GOT3 (cell line): Measurements from ENCODE around the gene EIPR1.

ENCODE experiments used
- DNase-seq: peaks from one replicate; lab custom pipeline; 2025; ENCODE audit warnings: mixed read lengths; lab: John Stamatoyannopoulos, UW

Gene EIPR1

DNA sequence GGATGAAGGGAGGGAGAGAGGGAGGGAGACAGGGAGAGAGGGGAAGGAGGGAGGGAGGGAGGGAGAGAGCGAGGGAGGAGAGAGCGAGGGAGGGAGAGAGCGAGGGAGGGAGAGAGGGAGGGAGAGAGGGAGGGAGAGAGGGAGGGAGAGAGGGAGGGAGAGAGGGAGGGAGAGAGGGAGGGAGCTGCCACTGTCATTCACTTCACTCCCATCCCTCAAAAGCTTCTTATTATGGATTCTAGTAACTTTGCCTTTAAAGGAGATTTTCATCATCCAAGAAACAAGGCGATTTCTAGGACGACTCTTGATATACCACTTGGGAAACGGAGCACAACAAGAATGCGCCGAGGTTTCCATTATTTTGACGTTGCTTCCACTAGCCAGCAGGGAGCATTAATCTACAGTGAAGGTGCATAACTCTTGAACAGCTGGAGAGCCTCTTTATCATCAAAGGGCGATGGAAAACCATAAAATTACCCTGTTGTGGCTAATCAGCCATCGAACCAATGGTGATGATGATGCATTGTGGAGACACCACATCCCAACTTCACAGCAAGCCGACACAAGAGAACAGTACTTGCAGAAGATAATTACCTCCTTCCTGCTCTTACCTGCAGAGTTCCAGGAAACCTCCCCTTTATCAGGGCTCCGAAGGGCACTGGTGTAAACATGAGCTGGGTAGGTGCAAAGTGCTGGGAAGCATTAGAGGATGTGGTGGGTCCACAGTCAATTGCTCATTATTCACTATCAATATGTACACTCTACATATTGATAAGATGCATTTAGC is 130.5 kb downstream of the EIPR1 start:
- no peak for DNase-seq

DNA sequence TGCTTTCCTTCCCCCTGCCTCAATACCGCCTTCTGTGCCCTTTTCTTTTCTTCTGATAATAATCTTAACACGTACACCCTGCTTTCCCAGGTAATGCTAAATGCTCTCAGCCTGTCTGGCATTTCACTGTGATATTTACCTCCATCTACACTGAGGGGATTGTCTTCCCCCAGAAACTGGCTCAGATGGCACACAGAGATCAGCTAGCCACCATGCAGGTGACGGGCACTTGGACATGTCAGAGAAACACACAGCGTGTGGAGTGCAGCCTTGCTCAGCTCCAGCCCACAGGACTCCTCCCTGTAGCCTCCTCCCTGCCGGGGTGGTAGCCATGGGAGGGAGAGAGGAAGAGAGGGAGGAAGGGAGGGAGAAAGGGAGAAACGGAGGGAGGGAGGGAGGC is 131.2 kb downstream of the EIPR1 start:
- DNase-seq: no peak

DNA sequence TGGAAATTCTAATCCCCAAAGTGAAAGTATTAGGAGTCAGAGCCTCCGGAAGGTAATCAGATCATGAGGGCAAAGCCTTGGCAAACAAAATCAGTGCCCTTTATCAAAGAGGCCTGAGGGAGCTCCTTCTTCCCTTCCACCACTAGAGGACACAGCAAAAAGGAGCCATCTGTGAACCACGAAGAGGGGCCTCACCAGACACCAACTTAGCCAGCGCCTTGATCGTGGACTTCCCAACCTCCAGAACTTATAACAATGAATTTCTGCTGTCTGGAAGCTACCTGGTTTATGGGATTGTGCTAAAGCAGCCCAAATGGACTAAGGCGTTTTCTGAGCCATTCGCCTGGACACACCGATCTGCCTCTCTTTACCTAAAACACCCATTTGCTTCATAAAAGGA is 133.1 kb downstream of the EIPR1 start:
- DNase-seq: no peak

DNA sequence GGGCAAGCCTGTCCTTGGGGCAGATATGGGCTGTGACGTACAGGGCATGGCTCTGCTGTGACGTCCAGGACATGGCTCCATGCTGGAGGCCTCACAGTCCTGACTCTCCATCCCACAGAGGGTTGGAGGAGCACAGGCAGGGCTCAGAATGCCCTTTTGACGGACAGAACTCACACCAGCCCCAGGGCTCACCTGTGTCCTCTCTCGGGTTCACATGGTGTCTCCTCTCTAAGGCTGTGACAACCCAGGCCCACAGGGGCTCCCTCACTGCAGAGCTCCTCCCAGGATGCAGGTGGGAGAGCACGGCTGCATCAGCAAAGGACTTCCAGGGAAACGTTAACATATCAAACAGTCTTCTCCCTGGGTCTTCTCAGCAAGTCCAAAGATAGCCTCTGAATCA is 133.8 kb downstream of the EIPR1 start:
- no peak for DNase-seq

DNA sequence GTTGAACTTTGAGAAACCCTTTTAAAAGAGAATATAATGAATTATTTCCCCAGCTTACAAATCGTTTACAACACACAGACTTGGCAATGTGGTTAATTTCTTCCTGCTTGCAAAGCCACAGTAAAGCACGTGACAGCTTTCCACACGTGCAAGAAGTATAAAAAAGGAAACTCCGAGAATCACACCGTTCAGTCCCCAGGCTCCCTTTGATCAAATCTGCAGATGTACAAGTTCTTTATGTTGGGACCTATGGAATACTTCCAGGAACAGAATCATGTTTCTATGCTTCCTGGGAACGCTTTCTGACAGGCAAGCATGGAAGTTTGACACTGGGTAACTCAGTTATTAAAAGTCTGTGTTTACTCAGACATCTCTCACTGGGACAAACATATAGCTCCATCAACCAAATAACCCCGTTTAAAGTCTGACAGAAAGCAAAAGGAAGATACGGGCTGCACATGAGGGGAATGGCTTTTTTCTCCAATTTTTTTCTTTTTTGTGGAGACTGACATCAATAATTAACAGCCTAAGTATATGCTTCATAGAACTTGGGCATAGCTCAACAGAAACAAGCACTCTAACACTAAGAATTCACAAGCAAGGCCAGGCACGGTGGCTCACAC is 134.8 kb downstream of the EIPR1 start:
- DNase-seq: no peak

DNA sequence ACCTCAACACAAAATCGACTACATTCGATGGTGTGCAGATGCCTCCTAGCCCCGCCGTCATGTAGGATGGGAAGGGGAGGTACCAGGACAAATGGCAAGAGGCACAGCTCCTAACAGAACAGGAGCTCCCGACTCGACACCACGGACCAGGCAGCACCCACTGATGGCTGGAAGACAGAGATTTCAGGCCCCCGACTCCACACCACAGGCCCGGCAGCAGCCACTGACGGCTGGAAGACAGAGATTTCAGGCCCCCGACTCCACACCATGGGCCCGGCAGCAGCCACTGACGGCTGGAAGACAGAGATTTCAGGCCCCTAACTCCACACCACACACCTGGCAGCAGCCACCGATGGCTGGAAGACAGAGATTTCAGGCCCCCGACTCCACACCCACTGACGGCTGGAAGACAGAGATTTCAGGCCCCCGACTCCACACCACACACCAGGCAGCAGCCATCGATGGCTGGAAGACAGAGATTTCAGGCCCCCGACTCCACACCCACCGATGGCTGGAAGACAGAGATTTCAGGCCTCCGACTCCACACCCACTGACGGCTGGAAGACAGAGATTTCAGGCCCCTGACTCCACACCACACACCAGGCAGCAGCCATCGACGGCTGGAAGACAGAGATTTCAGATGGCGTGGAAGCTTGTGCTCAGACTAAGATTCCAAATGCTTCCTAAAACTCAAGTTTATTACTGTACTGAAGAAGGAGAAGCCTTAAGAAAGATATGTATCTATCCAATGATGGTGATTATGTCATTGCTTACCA is 135.5 kb downstream of the EIPR1 start:
- no peak for DNase-seq

DNA sequence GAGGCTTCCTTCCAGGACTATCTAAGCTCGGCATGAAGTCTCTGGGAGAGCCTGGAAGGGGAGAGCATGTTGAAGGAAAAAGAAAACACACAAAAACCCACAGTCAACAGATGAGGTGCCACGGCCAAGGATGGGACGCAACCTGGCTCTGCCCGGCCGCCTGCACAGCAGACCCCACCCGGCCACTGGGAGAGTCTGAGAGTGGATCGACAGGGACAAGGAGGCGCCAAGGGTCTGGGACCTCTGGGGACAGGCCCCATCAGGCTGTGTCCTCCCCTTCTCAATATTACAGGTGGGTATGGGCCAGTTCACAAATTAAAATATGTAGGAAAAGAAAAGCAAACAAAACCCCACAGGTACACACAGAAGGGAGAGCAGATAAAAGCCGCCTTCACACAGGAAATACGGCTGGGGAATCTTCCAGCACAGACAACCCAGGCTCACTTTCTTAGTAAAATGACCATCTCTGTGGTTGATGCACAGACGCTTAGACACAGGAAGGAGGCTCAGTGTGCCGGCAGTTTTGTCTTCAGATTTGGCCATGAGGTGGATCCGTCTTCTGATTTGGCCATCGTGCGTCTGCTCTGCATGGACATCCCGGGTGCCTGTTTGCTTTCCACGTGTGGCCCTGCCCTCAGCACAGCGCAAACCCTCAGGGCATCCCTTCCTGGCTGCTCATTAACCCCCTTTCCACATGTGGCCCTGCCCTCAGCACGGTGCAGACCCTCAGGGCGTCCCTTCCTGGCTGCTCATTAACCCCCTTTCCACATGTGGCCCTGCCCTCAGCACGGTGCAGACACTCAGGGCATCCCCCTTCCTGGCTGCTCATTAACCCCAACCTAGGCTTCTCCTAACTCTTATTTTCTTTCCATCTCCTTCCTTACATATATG is 138.4 kb downstream of the EIPR1 start:
- DNase-seq: no peak

DNA sequence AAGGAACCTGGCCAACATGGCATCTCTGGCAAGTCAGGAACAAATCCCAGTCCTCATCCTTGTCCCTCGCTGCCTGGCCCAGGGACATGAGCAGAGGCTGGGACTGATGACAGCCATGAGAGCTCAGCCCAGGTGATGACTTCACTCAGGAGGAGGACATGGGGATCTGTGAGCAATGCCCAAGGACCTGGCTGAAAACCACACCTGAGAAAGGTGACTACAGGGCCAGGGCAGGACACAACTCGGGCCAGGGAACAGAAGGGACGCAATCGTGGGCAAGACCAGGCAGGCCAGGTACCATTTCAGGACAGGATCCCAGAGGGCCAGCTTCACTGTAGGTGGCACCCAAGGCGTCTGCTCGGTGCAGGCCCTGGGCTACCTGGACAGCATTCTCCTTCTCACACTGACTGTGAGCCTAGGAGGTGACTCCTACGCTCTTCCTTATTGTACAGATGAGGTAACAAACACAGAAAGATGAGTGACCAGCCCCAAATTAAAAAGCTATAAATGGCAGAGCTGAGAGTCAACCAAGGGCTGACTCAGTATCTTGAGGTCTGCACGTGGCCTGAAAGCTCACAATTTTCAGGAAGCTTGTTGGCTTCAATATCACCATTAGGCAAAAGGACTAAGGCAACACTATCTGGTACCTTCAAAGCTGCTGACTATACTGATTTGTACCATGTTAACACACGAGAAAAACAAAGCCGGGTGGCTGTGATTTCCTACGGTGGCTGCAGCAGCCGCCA is 141.1 kb downstream of the EIPR1 start:
- DNase-seq: no peak

DNA sequence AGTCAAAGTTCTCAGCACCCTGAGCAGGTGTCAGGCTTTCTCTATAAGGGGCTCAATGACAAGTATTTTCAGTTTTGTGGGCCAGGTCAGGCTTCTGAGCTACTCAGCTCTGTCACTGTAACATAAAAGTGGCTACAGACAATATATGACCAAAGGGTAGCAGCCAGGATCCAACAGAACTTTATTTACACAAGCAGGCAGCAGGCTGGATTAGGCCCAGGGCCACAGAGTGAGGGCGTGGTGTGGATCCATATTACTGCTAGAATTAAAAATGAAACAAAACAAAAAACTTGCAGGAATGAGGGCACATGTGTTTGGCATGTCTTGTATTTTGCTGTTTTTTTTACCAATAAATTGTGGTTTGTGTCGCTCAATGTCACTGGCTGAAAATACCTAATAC is 143.7 kb downstream of the EIPR1 start:
- no peak for DNase-seq

DNA sequence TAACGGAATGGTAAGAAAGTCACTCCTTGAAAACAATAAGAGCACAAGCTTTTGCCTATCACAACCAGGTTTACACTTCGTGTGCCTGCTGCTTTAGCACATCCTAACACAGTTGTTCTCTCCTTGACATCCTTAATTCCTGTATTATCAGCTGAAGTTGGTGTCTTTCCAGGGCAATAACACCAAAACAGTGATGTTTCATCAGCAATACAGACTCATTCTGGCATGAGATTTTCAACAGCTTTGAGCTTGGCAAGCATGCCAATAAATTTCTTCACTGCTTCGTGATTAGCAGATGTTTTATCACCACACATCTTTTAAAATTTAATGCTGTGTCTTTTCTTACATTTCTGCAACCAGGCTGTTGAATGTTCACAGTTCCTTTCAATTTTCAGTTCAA is 148.4 kb downstream of the EIPR1 start:
- no peak for DNase-seq

DNA sequence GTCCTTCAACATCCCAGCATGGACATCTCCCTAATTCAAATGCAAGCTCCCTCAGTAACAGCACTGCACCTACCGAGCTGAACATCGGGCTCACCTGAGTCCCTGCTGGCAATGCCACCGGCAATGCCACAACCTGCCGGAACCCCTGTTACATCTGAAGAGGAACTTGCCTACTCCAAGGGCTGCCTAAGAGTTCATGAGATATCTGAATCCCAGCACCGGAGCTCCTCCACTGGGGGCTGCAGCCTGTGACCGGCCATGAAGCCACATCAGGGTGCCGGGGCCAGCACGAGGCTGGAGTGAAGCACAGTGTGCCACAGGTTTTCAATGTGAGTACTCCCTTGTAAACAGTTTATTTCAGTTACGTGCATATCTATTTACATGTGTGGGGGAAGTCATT is 152.9 kb downstream of the EIPR1 start:
- DNase-seq: no peak

DNA sequence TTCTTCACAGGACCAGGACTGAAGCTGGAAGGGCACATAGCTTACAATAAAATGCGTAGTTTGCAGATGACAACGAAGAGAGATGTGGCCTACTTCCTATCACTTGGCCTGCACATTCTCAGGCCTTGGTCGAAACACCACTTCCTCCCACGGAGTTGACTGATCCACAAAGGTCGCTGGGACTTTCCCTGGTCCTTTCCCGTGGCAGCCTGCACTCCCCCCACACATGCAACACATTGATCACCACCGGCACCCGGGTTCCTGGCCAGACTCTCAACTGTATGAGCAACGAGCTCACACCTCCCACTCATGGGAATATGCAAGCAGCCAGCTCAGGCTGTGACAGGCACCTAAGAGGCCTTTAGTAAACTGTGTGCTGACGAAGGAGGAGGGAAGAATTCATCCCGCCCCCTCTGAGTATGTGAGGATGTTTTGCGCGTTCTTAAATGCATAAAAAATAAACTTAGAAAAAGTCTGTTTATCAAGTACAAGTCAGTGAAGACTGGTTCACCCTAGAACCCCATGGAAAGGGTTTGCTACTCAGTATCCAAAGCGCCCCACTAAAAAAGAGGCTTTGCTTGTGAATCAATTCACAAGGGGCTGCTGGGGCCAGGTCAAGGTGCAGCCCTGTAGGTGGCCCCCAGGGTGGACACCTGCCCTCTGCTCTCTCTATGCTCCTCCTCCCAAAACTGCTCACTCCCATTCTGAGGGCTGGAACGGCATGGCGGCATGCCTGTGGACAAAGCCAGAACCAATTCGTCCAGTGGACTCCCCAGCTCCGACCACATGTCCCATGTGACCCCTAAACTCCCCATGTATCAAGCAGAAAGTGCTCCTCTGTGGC is 154.3 kb downstream of the EIPR1 start:
- DNase-seq: no peak

DNA sequence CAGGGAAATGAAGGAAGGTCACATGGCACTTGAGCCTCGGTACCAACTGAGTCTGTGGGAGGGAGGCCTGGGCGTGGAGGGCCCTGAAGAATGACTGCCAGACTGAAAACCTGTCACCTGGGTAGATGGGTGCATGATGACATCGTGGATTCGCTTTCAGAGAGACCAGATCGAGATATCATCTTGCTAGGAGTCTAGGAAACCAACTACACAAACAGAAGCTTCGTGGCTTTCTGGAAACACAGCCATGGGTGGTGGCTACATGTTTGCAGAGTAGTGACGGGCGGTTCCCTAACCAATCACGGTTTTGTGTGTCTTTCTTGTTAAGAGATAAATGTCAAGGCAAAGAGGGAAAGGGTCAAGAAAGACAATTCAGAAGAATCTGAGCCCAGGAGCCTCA is 155.0 kb downstream of the EIPR1 start:
- no peak for DNase-seq

DNA sequence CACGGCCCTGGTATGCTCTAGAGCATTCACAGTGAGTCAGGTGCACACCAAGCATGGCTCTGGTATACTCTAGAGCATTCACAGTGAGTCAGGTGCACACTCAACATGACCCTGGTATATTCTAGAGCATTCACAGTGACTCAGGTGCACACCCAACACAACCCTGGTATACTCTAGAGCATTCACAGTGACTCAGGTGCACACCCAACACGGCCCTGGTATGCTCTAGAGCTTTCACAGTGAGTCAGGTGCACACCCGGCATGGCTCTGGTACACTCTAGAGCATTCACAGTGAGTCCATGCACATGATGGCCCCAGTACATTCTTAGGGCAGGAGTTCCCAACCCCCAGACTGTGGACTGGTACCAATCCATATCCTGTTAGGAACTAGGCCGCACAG is 158.1 kb downstream of the EIPR1 start:
- no peak for DNase-seq

DNA sequence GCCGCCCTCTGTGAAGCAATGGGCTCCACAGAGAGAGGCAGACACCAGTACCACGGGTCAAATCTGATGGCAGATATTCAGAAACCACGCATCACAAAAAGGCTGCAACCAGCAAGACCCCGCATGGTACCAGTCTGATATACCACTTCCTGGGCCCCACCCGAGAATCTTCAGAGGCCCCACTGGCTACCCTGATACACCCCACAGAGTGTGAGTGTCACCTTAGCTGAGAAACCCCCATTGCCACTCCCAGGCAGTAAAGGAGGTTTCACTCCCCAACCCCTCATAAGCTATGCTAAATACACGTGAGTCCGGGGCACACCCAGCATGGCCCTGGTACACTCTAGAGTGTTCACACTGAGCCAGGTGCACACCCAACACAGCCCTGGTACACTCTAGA is 160.0 kb downstream of the EIPR1 start:
- no peak for DNase-seq

DNA sequence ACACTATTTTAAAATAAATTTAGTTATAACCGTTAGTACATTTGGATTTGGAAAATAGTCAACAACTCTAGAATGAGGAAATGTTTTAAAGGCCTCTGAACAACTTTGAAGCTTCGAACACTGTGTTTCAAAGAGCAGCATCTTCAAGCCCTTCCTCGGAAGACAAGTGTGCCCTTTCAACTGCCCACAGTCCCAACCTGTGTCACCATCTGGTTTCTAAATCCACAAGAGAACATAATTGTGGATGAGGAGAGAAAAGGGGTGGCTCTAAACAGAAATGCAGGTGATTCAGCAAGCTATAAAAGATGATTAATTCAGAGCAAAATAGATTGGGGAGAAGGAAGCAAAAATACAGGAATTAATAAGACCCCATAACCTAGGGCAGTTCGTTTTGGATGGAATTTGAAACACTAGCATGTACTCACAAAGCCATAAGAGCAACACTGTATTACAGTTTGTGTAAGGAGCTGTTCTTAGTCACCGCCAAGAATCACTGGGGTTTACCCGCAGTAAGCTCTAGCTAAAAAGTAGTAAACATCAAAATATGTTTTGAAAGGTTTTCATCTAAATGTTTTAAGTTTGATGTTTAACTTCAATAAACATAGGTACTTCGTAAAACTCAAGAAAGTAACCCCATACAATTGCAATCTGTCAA is 160.7 kb downstream of the EIPR1 start:
- DNase-seq: no peak

DNA sequence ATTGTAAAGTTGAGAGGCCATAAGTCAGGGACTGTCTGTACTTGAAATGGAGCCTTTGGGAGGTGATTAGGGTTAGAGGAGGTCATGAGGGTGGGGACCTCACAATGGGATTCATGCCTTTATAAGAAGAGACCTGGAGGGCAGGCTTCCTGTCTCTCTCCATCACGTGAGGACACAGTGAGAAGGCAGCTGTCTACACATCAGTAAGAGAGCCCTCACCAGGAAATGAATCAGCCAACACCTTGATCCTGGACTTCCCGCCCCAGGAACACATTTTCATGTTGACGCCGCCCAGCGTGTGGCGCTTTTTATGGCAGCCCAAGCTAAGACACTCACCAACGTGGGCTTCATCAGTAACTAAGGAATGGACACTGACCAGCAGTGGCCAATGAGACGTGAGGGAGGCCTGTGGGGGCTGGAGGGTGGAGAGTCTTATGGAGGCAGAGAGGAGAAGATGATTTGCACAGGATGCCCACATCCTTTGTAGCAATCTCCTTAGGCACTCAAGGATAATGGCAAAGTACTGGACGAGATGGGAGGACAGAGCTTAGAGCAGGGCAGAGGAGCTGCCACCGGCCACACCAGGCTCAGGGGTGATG is 162.7 kb downstream of the EIPR1 start:
- DNase-seq: no peak

DNA sequence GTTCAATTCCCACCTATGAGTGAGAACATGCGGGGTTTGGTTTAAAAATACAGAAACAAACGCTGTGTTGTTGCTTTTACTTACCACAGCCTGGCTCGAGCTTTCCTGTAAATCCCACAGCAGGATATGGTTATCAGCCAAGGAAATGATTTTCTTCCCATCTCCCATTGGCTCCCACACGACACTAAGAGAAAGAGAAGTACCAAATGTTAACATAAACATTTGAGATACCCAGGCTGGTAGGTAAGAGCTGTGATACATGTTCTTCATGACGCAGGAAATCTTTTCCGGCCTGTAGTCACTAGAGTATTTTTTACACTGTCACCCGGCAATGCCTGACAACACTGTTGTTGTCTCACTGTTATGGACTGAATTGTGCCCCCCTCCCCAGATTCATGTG is 163.6 kb downstream of the EIPR1 start:
- DNase-seq: no peak

DNA sequence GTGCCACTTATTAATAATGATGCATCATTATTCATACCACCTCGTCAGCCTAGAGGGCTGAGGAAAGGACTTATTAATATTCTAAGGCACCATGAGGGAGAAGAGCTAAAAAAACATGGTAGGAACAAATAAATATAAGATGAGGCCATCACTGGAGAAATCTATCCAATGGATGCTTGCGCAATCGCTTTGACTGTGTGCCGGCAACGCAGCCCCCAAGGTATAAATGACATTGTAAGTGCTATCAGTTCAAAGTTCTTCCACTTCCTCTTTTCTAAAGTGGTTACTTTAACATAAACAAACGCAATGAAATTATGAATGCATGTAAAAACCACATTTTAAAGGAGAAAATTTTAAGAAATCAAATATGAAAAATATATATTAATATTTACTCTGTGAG is 164.6 kb downstream of the EIPR1 start:
- DNase-seq: no peak

DNA sequence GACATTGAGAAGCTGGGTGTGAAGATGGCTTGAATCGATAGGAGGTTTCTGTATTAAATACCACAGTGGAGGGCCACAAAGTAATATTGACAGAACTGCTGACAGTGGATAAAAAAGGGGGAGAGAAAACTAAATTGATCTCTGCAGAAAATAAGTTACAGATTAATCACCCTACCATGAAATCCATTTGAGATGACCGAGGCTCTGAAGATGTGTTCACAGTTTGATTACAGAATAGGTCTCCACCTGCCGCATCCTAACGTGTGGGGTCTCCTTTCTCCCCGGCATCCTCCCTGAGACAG is 165.6 kb downstream of the EIPR1 start:
- no peak for DNase-seq
